22Rv1 (cell line): Measurements from ENCODE around the gene SLC9B2.
"Not testable (repeated sequence)": the region's sequence is repeated elsewhere in the genome, so short reads cannot be mapped to it uniquely, and the experiment has no call there.

ENCODE experiments used
- H3K27ac ChIP-seq: fragments of 450-650 bp; 2 replicates; pipeline ENCODE4 v1.5.1; 2017
- CTCF ChIP-seq: fragments of 450-650 bp; IDR thresholded peaks from 2 replicates; pipeline ENCODE4 v1.5.1; 2017; ENCODE audit warnings: mild to moderate bottlenecking
- ZFX ChIP-seq: fragments of 450-650 bp; IDR thresholded peaks from 2 replicates; pipeline ENCODE4 v1.6.1; 2017; ENCODE audit warnings: antibody characterized with exemption, borderline replicate concordance

Gene SLC9B2

GRCh38 chr4:103002551-103002950 lies 74.0 kb downstream of the SLC9B2 start:
- TF ChIP-seq CTCF: no peak
- no peak for TF ChIP-seq ZFX
- no peak overlapping the region for H3K27ac ChIP-seq

GRCh38 chr4:102994803-102995202 lies 81.8 kb downstream of the SLC9B2 start:
- H3K27ac ChIP-seq: no peak overlapping the region
- TF ChIP-seq ZFX (no peak), CTCF (no peak)

- not testable (repeated sequence) for H3K27ac ChIP-seq
Observed at GRCh38 chr4:102993985-102994384, 82.6 kb downstream of the SLC9B2 start.

GRCh38 chr4:102988429-102989020 lies 88.0 kb downstream of the SLC9B2 start:
- H3K27ac ChIP-seq: no peak overlapping the region
- TF ChIP-seq ZFX: no peak
- TF ChIP-seq CTCF: no peak

- TF ChIP-seq ZFX (no peak), CTCF (no peak)
Observed at GRCh38 chr4:102981005-102981404, 95.6 kb downstream of the SLC9B2 start.

More at GRCh38 chr4:102981005-102981404, 95.6 kb downstream of the SLC9B2 start:
- no peak overlapping the region for H3K27ac ChIP-seq
